Activated T-helper 1 cell treated with anti-CD3 and anti-CD28 coated beads, Interleukin-12 subunit alpha, Interleukin-12 subunit beta, Interleukin-2, Interleukin-4 antibody, amounts not matched to agents 30 ng/mL and 10 ng/mL and 1 ng/mL, durations not matched to agents 14 hours and 24 hours and 36 hours (primary cell): ENCODE measurements around the gene ZMYM2. TPM values are rescaled to one million over a fixed set of nuclear protein-coding genes. Genes with fewer than 3 reads are reported as not detected.

Experiments
- DNase-seq: peaks from one replicate; pipeline ENCODE4 v3.0.0; 2021; ENCODE audit warnings: low spot score
- H3K27ac Mint-ChIP-seq: one replicate; pipeline ENCODE4 v1.8.0; 2021; ENCODE audit warnings: mild to moderate bottlenecking, mixed read lengths
- H3K27me3 Mint-ChIP-seq: one replicate; pipeline ENCODE4 v1.8.0; 2022; ENCODE audit warnings: mild to moderate bottlenecking, moderate library complexity, mixed read lengths; ENCODE audit not compliant: insufficient read depth
- H3K36me3 Mint-ChIP-seq: one replicate; pipeline ENCODE4 v1.8.0; 2021; ENCODE audit warnings: low read depth, mixed read lengths
- H3K4me1 Mint-ChIP-seq: one replicate; pipeline ENCODE4 v1.8.0; 2021; ENCODE audit warnings: low read depth, mixed read lengths
- H3K4me3 Mint-ChIP-seq: one replicate; pipeline ENCODE4 v1.8.0; 2021; ENCODE audit warnings: mild to moderate bottlenecking, moderate library complexity, mixed read lengths
- H3K9me3 Mint-ChIP-seq: one replicate; pipeline ENCODE4 v1.8.0; 2021; ENCODE audit warnings: mixed read lengths
- intact Hi-C: fragments of 100-400 bp; cut with micrococcal nuclease; formaldehyde crosslinking; loops from one replicate; pipeline ENCODE4 v1.15.1; 2024
- total RNA-seq: library from RNA; stranded (reverse); gene quantifications from 2 replicates; pipeline ENCODE4 v1.2.3, GENCODE V29; 2022

The ZMYM2 gene
- total RNA-seq, 1 donor from 2014 or later = 60.9 TPM

DNA sequence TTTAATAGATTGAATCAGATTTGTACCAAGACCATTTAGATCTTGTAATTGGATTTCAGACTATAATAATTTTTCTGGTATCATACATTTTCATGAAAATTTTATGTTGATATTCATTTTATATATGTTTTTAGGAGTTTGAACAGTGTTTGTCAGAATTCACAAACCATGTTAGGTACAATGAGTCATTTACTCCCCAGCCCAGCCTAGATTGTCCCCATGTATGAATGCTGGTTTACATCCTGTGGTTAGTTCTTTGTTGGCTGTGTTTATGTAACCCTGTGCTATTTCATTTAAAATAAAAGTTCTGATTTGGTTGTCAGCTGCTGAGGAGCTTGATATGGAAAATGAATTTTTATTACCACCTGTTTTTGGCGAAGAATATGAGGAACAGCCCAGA lies 105.6 kb downstream of the ZMYM2 start:
- DNase-seq = no peak
- Mint-ChIP-seq H3K4me1 (peaks cover 5% of the 10 kb centered on the region), H3K27me3 (no peaks in the 10 kb centered on the region), H3K36me3 (peaks cover 36% of the 10 kb centered on the region), H3K27ac (no peak overlapping the region), H3K4me3 (no peak overlapping the region), H3K9me3 (no peaks in the 10 kb centered on the region)
- intact Hi-C loops = no loop called here

DNA sequence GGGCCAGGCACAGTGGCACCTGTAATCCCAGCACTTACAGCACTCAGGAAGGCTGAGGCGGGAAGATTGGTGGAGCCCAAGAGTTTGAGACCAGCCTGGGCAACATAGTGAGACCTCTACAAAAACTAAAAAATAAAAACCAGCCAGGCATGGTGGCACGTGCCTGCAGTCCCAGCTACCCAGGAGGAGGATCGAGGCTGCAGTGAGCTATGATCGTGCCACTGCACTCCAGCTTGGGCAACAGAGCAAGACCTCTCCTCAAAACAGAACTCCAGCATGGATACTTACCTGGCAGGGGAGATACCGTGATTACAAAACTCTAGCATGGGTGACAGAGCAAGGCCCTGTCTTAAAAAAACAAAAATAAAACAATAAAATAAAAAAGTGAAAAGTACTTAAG lies 107.0 kb downstream of the ZMYM2 start:
- Mint-ChIP-seq H3K27ac (no peak overlapping the region), H3K36me3 (peaks cover 31% of the 10 kb centered on the region), H3K4me1 (peaks cover 5% of the 10 kb centered on the region), H3K9me3 (no peaks in the 10 kb centered on the region), H3K4me3 (no peak overlapping the region), H3K27me3 (no peaks in the 10 kb centered on the region)
- intact Hi-C loops = no loop called here
- no peak for DNase-seq

DNA sequence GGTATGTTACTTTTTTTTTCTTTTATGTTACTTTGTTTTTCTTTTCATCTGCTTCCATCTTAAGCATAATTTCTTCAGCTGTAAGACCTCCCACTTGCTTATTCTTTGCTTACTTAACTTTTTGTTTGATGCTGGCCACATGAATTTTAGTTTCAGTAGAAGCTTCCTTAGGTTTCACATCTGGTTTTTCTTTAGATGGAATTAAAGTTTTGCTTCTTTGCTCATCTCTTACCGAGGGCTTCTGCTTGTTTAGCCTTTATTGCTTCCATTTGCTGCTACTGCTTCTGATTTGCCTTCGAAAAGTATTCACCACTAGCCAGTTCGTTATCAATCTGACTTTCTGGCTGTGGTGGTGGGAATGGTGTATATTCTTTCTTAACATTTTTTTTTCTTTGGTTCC lies 111.4 kb downstream of the ZMYM2 start:
- Mint-ChIP-seq H3K27me3 (no peaks in the 10 kb centered on the region), H3K9me3 (no peaks in the 10 kb centered on the region), H3K4me3 (no peak overlapping the region), H3K36me3 (peaks cover 28% of the 10 kb centered on the region), H3K4me1 (no peaks in the 10 kb centered on the region), H3K27ac (no peak overlapping the region)
- intact Hi-C loops = no loop called here
- DNase-seq = no peak

DNA sequence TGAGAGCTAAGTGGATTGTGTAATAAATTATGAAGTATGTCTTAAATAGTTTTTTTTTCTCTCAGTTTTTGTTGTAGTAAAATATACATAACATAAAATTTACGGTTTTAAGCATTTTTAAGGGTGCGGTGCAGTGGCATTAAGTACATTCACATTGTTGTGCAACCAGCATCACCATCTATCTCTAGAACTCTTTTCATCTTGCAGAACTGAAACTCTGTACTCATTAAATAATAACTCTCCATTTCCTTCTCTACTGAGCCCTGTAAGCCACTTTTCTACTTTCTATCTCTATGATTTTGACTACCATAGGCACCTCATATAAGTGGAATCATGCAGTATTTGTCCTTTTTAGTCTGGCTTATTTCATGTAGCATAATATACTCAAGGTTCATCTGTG lies 115.2 kb downstream of the ZMYM2 start:
- Mint-ChIP-seq H3K9me3 (no peaks in the 10 kb centered on the region), H3K27me3 (no peaks in the 10 kb centered on the region), H3K27ac (no peak overlapping the region), H3K36me3 (peaks cover 16% of the 10 kb centered on the region), H3K4me3 (no peak overlapping the region), H3K4me1 (no peaks in the 10 kb centered on the region)
- no peak for DNase-seq
- intact Hi-C loops = no loop called here

DNA sequence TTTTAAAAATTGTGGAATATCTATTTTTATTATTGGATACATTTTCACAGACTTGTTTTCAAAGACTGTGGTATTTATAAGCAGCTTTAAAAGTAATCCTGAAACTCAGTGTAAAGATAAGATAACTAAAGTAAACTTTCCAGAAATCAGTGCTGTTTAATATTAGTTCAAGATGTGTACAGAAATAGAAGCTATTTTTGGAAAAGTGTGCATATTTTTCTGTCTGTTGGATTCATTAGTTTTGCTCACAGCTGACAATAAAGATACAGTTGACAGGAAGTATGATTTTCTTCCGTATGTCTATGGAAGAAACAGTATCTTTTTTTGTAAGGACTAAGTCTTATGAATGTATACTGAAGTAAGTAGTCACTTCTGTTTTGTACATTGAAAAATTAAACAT lies 116.4 kb downstream of the ZMYM2 start:
- no peaks in the 10 kb centered on the region for H3K4me1 Mint-ChIP-seq
- H3K9me3 Mint-ChIP-seq = no peaks in the 10 kb centered on the region
- H3K27ac Mint-ChIP-seq = no peak overlapping the region
- no peak for DNase-seq
- no peaks in the 10 kb centered on the region for H3K27me3 Mint-ChIP-seq
- no peak overlapping the region for H3K4me3 Mint-ChIP-seq
- H3K36me3 Mint-ChIP-seq = peaks cover 16% of the 10 kb centered on the region
- intact Hi-C loops = no loop called here

DNA sequence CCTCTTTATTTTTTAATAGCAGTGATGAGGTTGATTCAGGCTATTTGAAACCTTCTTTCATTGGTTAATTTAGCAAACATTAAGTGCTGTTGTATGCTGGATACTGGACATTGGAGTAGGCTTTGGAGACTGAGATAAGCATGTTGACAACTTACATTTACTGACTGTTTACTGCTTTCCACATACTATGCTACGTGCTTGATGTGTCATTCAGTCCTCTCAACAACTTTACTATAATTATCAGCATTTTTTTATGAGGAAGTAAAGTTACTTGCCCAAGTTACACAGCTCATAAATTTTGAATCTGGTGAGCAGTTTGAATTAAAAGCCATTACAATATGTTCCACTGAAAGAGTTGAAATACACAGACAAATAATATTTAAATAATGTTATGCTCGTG lies 118.6 kb downstream of the ZMYM2 start:
- DNase-seq = no peak
- no peaks in the 10 kb centered on the region for H3K27me3 Mint-ChIP-seq
- H3K36me3 Mint-ChIP-seq = peaks cover 16% of the 10 kb centered on the region
- no peaks in the 10 kb centered on the region for H3K4me1 Mint-ChIP-seq
- intact Hi-C loops = no loop called here
- H3K27ac Mint-ChIP-seq = no peak overlapping the region
- no peak overlapping the region for H3K4me3 Mint-ChIP-seq
- H3K9me3 Mint-ChIP-seq = no peaks in the 10 kb centered on the region

DNA sequence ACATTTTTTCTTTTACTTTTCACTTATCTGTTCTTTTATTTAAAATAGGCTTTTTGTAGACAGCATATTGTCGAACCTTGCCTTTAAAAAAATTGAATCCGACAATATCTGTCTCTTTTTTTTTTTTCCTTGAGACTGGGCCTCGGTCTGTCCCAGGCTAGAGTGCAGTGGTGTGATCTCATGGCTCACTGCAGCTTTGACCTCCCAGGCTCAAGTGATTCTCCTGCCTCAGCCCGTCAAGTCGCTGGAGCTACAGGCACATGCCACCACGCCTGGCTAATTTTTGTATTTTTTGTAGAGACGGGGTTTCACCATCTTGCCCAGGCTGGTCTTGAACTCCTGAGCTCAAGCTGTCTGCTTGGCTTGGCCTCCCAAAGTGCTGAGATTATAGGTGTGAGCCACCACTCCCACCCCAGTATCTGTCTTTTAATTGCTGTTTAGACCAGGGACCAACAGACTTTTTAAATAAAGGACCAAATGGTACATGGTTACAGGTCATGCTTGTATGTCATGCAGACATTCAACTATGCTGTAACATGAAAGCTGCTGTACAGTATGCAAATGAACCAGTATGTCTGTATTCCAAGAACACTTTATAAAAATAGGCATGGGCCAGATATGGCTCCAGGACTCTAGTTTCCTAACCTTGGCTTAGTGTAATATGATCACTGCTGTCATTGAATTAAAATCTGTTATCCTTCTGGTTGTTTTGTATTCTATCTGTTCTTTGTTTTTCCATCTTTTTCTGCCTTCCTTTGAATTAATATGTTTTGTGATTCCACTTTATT lies 122.0 kb downstream of the ZMYM2 start:
- no peak for DNase-seq
- intact Hi-C loops = no loop called here
- Mint-ChIP-seq H3K4me1 (no peaks in the 10 kb centered on the region), H3K27ac (no peak overlapping the region), H3K36me3 (peaks cover 22% of the 10 kb centered on the region), H3K27me3 (no peaks in the 10 kb centered on the region), H3K4me3 (no peak overlapping the region), H3K9me3 (no peaks in the 10 kb centered on the region)

DNA sequence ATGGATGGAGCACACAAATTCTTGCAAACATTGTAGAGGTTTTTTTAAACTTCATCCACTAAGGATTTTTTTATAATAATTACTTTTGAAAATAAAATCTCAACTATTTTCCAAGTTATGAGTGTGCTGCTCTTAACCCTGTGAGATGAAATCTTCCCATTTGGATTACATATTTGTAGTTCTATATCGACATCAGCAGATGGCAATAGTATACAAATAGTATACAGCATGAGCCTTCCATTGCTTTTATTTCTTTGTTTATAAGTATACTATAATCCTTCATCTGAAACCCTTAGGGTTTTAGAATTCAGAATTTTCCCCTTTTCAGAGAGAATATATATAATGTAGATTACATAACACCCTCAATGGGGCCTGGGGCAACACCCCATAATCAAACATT lies 131.8 kb downstream of the ZMYM2 start:
- H3K4me1 Mint-ChIP-seq = no peaks in the 10 kb centered on the region
- peaks cover 6% of the 10 kb centered on the region for H3K27me3 Mint-ChIP-seq
- no peak for DNase-seq
- H3K27ac Mint-ChIP-seq = no peak overlapping the region
- peaks cover 15% of the 10 kb centered on the region for H3K36me3 Mint-ChIP-seq
- intact Hi-C loops = loop anchor here (1.0 kb wide), 1 partner anchor 73 kb away; no protein-coding TSS in a partner anchor
- no peaks in the 10 kb centered on the region for H3K9me3 Mint-ChIP-seq
- H3K4me3 Mint-ChIP-seq = no peak overlapping the region

DNA sequence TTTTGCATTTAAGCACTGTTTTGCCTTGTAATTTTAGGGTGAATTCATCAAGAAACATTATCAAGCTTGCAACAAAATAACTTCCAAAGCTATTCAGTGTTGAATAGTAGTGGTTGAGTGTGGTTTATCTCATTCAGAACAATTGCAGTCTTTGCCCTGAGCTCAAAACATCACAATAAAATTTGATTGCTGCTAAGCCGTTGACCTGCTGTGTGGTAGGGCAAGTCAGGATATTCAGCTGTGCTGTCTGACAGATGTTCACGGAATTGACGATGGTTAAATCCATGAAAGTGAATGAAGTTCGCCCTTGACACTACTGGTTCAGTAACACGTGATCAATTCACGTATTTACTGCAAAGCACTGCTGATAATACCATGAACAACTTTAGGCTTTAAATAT lies 135.4 kb downstream of the ZMYM2 start:
- Mint-ChIP-seq H3K4me1 (no peaks in the 10 kb centered on the region), H3K27ac (no peak overlapping the region), H3K36me3 (no peaks in the 10 kb centered on the region), H3K27me3 (peaks cover 16% of the 10 kb centered on the region), H3K9me3 (no peaks in the 10 kb centered on the region), H3K4me3 (no peak overlapping the region)
- intact Hi-C loops = no loop called here
- no peak for DNase-seq

DNA sequence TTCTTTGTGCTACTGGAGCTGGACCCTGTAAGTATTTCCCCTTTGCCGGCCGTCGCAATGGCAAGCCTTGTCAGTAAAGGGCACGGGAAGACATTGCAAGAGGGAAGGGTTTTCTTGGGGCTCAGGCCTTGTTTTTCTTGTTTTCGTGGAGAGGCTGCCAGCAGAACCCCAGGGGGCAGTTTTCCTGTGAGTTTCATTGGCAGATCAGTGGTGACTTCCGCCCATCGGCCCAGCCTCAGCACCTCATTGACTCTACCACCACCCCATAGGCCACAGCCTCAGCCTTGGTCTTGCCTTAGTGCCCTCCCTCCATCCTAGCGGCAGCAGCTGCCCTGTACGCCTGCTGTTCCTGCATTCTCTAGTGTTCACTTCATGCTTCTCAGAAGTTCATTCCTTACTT lies 140.8 kb downstream of the ZMYM2 start:
- DNase-seq = no peak
- Mint-ChIP-seq H3K36me3 (no peaks in the 10 kb centered on the region), H3K27me3 (peaks cover 27% of the 10 kb centered on the region), H3K4me1 (no peaks in the 10 kb centered on the region), H3K27ac (no peak overlapping the region), H3K4me3 (no peak overlapping the region), H3K9me3 (no peaks in the 10 kb centered on the region)
- intact Hi-C loops = no loop called here

DNA sequence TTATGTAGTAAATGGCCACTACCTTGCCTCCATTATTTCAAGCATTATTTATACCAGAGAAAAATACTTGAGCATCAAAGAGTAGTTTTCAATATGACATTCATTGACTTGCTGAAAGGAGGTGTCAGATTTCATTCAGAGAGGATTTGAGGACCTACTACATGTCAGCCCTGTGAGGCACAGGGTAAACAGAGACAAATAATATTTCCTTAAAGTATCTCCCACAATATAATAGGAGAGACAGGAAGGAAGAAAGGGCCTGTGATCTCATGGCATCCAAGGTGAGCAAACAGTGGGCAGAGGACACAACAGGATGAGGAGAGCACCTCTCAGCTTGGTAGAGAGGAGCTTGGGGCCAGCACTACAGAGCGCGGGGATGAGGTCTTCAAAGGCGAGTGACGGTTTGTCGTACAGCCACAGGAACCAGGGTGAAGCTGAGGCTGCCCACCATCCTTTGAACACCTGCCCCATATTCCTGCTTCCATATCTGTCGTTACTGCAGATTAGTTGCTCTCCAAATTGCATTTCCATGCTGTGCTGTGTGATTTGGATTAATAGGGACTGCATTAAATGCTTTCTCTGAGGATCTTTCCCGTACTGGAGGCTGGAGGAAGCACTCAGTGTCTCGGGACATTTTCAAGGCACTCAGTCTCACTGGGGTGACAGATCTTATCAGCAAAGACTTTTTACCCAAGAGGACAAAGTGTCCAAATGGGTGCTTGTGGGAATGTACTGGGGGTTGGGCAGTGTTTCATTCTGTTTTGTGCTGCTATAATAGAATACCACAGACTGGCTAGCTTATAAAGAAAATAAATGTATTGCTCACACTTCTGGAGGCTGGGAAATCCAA lies 143.2 kb downstream of the ZMYM2 start:
- intact Hi-C loops = no loop called here
- H3K4me1 Mint-ChIP-seq = no peaks in the 10 kb centered on the region
- H3K36me3 Mint-ChIP-seq = no peaks in the 10 kb centered on the region
- no peaks in the 10 kb centered on the region for H3K9me3 Mint-ChIP-seq
- H3K4me3 Mint-ChIP-seq = no peak overlapping the region
- DNase-seq = no peak
- peaks cover 22% of the 10 kb centered on the region for H3K27me3 Mint-ChIP-seq
- no peak overlapping the region for H3K27ac Mint-ChIP-seq

DNA sequence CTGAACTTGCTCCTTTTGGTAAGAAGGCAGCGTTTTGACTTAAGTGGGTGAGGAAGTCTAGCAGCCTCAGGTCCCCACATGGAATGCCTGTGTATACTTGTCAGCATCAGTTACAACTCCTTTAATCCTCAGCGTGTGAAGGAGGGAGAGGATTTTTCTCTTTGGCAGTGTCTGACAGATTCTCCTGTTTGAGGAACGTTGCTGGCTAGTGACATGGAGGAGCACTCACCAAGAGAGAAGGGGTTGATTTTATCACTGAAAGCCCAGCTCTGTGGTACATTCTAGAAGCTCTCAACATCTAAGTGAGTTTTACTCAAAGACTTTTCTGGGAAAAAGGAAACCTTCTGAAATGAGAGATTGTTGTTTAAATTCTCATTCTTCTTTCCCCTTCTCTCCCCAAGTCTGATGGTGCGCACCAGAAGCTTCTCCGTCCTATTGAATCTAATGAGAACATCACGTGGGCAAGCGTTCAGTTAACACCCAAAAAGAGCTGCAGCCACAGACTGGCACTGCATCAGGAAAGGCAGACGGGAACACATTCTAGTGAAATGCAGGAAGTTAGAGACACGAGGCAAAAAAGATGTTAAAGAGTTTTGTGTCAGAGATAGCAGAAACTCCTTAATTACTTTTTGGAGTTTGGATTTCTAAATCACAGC lies 144.1 kb downstream of the ZMYM2 start:
- no peak for DNase-seq
- H3K27me3 Mint-ChIP-seq = peaks cover 22% of the 10 kb centered on the region
- H3K4me1 Mint-ChIP-seq = no peaks in the 10 kb centered on the region
- no peaks in the 10 kb centered on the region for H3K36me3 Mint-ChIP-seq
- H3K9me3 Mint-ChIP-seq = no peaks in the 10 kb centered on the region
- H3K4me3 Mint-ChIP-seq = no peak overlapping the region
- no peak overlapping the region for H3K27ac Mint-ChIP-seq
- intact Hi-C loops = no loop called here

DNA sequence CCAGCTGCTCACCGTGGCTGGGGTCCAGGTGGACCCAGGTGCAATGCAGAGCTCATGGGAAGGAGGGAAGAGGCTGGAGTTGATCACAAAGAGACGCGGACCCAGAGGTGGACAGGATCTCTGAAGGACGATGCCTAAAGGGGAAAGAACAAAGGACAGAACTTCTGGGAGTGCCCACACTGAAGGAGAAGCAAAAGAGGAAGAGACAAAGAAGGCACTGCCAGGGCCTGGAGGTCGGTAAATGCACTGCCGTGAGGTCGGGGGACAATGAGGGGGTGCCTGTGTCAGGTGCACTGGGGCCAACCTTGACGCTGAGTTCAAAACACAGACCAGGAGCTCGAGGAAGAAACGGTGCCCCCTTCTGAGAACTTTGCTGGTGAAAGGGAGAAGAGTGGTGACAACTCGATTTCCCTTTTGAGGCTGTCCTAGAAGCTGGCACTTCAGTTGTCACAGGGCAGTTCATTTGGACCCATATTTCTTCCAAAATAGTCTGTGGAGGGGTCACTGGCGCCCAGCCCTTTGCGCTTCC lies 146.7 kb downstream of the ZMYM2 start:
- peaks cover 21% of the 10 kb centered on the region for H3K27me3 Mint-ChIP-seq
- DNase-seq = no peak
- no peaks in the 10 kb centered on the region for H3K9me3 Mint-ChIP-seq
- H3K27ac Mint-ChIP-seq = no peak overlapping the region
- H3K36me3 Mint-ChIP-seq = no peaks in the 10 kb centered on the region
- intact Hi-C loops = no loop called here
- no peak overlapping the region for H3K4me3 Mint-ChIP-seq
- no peaks in the 10 kb centered on the region for H3K4me1 Mint-ChIP-seq
